ENCODE data around the gene GRM7. TPM values are rescaled to one million over a fixed set of nuclear protein-coding genes. Genes with fewer than 3 reads are reported as not detected.

Gene GRM7
- total RNA-seq, 2 donors from 2014 or later, result 0.96 to 1.5 TPM

DNA sequence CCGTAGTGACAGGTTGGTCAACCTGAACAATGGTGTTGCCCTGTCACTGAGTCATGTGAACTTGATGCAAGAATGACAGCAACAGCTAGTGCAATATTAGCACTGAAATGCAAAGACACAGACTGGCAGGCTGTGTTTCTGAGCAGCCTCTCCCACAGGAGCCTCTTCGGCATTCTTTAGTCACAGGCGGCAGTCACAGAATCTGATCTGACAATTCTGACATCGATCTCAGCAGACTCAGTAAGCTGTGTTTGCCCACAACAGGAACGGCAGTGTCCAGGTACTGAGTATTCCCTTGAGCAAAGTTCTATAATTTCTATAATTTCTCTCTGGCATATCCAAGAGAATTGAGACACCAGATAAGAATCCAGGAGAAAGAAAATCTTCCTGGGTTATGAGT, 776.8 kb downstream of the GRM7 start:
- TF ChIP-seq POLR2AphosphoS5 (IDR thresholded peaks at IDR 0.05) (no peak), POLR2A (IDR thresholded peaks at IDR 0.05) (no peak)
- TF ChIP-seq, protein P1, sequence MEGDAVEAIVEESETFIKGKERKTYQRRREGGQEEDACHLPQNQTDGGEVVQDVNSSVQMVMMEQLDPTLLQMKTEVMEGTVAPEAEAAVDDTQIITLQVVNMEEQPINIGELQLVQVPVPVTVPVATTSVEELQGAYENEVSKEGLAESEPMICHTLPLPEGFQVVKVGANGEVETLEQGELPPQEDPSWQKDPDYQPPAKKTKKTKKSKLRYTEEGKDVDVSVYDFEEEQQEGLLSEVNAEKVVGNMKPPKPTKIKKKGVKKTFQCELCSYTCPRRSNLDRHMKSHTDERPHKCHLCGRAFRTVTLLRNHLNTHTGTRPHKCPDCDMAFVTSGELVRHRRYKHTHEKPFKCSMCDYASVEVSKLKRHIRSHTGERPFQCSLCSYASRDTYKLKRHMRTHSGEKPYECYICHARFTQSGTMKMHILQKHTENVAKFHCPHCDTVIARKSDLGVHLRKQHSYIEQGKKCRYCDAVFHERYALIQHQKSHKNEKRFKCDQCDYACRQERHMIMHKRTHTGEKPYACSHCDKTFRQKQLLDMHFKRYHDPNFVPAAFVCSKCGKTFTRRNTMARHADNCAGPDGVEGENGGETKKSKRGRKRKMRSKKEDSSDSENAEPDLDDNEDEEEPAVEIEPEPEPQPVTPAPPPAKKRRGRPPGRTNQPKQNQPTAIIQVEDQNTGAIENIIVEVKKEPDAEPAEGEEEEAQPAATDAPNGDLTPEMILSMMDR (IDR thresholded peaks at IDR 0.05), result no peak
- H3K9me3 ChIP-seq, result no peaks in the 10 kb centered on the region
- H3K36me3 ChIP-seq, result no peaks in the 10 kb centered on the region
- H3K4me3 ChIP-seq, result no peak overlapping the region
- no peak overlapping the region for H3K27ac ChIP-seq
- intact Hi-C loops (cut with DNase I), result no loop called here
- H3K27me3 ChIP-seq (replicated peaks; ENCODE audit: insufficient read depth), result no peaks in the 10 kb centered on the region
- DNase-seq (ENCODE audit: low spot score), result no peak
- WGBS, result 81% methylated on average over 5 of the region's 5 CpGs
- no peaks in the 10 kb centered on the region for H3K4me1 ChIP-seq (replicated peaks)

DNA sequence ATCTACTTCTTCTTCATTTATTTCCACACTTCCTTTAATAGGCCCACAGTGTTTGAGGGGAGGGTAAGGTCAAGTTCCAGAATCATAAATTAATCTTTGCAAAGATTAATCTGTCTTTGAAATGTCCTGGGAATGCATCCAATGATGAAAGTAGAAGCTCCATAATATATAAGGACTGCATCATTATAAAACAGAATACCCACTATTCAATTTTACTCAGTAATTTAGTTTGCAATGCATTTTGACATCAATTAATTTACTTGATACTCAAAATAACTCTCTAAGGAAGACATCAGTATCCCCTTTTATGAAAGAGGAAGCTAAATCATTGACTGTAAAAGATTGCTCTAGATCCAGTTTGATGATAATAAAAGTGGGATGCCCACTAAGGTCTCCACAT, 777.2 kb downstream of the GRM7 start:
- no peaks in the 10 kb centered on the region for H3K9me3 ChIP-seq
- DNase-seq (ENCODE audit: low spot score), result no peak
- H3K36me3 ChIP-seq, result no peaks in the 10 kb centered on the region
- no peaks in the 10 kb centered on the region for H3K27me3 ChIP-seq (replicated peaks; ENCODE audit: insufficient read depth)
- no peak overlapping the region for H3K27ac ChIP-seq
- intact Hi-C loops (cut with DNase I), result no loop called here
- H3K4me1 ChIP-seq (replicated peaks), result no peaks in the 10 kb centered on the region
- no peak for TF ChIP-seq POLR2A (IDR thresholded peaks at IDR 0.05)
- H3K4me3 ChIP-seq, result no peak overlapping the region

DNA sequence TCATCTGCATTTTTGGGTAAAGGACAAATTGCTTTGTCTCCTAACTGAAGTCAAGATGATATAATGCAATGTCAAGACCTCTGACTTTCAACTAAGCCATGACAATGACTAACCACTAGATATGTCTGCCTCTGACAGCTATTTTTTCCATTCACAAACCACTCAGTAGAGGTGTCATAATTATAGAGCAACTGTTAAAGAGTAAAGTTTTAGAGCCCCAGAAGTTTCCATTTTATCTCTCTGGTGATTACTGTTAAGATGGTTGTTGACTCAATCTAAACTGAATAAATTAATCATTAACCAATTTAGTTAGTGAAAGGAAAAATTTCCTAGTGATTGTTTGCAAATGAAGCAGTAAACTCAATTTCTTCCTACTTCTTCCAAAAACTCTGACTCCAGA, 779.9 kb downstream of the GRM7 start:
- Histone ChIP-seq H3K27ac (no peak overlapping the region), H3K9me3 (no peaks in the 10 kb centered on the region), H3K4me3 (no peak overlapping the region), H3K36me3 (no peaks in the 10 kb centered on the region), H3K4me1 (replicated peaks) (no peaks in the 10 kb centered on the region), H3K27me3 (replicated peaks; ENCODE audit: insufficient read depth) (no peaks in the 10 kb centered on the region)
- no peak for TF ChIP-seq POLR2AphosphoS5 (IDR thresholded peaks at IDR 0.05)
- no peak for TF ChIP-seq POLR2A (IDR thresholded peaks at IDR 0.05)
- TF ChIP-seq, protein P1 (IDR thresholded peaks at IDR 0.05), result no peak
- intact Hi-C loops (cut with DNase I), result no loop called here
- DNase-seq (ENCODE audit: low spot score), result no peak

DNA sequence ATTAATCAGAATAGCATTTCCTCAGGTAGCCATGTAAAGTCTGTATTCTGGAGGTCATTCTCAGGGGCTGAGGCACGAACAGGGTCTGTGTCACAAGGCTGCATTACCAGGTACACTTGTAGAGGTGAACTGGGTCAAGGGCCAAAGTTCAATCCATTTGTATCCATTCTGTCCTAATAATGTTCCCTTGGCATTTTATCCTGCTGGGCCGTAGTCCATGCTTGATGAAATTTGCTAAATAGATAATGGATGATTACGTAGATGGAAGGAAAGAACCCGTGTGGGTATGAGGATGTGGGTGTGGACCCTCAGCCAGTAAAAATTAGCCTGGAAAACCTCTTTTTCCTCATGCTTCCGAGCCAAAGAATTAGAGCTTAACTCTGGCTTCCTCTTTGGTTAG, 785.9 kb downstream of the GRM7 start:
- no peaks in the 10 kb centered on the region for H3K36me3 ChIP-seq
- no peaks in the 10 kb centered on the region for H3K9me3 ChIP-seq
- no peak overlapping the region for H3K27ac ChIP-seq
- intact Hi-C loops (cut with DNase I), result no loop called here
- WGBS, result 82% methylated on average over 5 of the region's 5 CpGs
- no peaks in the 10 kb centered on the region for H3K27me3 ChIP-seq (replicated peaks; ENCODE audit: insufficient read depth)
- TF ChIP-seq POLR2AphosphoS5 (IDR thresholded peaks at IDR 0.05), result no peak
- no peak for TF ChIP-seq POLR2A (IDR thresholded peaks at IDR 0.05)
- no peaks in the 10 kb centered on the region for H3K4me1 ChIP-seq (replicated peaks)
- no peak for DNase-seq (ENCODE audit: low spot score)
- no peak overlapping the region for H3K4me3 ChIP-seq

DNA sequence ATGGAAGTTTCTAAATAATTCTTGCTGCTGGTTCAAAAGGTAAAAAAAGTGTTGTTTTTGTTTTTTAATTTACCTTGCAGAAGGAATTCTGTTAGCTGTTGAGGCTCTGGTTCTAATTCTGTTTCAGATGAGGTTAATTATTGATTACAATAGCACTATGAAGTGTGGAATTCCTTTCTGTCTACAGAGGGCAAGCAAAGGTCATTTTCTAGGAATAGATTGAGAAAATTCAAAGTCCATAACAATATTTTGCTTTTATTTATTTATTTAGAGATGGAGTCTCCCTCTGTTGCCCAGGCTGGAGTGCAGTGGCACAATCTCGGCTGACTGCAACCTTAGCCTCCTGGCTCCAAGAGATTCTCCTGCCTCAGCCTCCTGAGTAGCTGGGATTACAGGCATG, 789.6 kb downstream of the GRM7 start:
- Histone ChIP-seq H3K9me3 (no peaks in the 10 kb centered on the region), H3K4me1 (replicated peaks) (no peaks in the 10 kb centered on the region), H3K27me3 (replicated peaks; ENCODE audit: insufficient read depth) (no peaks in the 10 kb centered on the region), H3K27ac (no peak overlapping the region), H3K36me3 (no peaks in the 10 kb centered on the region), H3K4me3 (no peak overlapping the region)
- DNase-seq (ENCODE audit: low spot score), result no peak
- TF ChIP-seq POLR2A (IDR thresholded peaks at IDR 0.05), result no peak
- TF ChIP-seq, protein P1 (IDR thresholded peaks at IDR 0.05), result no peak
- TF ChIP-seq POLR2AphosphoS5 (IDR thresholded peaks at IDR 0.05), result no peak
- intact Hi-C loops (cut with DNase I), result no loop called here
- WGBS, result 78% methylated on average over 1 of the region's 1 CpG

DNA sequence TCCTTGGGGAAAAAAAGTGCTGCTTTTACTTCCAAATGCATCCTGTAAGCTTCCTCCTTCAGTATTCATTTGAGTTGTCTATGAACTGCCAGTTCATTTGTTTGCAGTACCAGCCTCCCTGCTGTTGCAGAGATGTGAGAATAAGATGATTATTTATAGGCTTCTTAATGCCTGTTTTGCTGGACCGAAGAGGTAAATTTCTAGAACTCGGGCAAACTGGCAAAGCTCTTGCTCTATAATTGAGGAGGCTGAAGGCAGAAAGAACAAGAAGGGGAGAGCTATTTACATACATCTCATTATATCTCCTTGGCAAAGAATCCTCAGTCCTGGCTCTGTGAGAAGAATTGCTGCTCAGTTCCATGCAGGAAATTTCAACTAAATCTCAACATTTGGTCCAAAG, 790.4 kb downstream of the GRM7 start:
- Histone ChIP-seq H3K27ac (no peak overlapping the region), H3K36me3 (no peaks in the 10 kb centered on the region), H3K4me1 (replicated peaks) (no peaks in the 10 kb centered on the region), H3K9me3 (no peaks in the 10 kb centered on the region), H3K27me3 (replicated peaks; ENCODE audit: insufficient read depth) (no peaks in the 10 kb centered on the region), H3K4me3 (no peak overlapping the region)
- no peak for TF ChIP-seq POLR2A (IDR thresholded peaks at IDR 0.05)
- TF ChIP-seq, protein P1 (IDR thresholded peaks at IDR 0.05), result no peak
- TF ChIP-seq POLR2AphosphoS5 (IDR thresholded peaks at IDR 0.05), result no peak
- DNase-seq (ENCODE audit: low spot score), result no peak
- WGBS, result 65% methylated on average over 2 of the region's 2 CpGs
- intact Hi-C loops (cut with DNase I), result no loop called here
